ENCODE data around the gene OGFOD3.
A peak's percentile ranks its signal among the peaks of the same experiment; 100 is the strongest.

Gene OGFOD3

GRCh38 chr17:82394278-82394677, 24.1 kb downstream of the OGFOD3 start:
- TF ChIP-seq RAD21 (IDR thresholded peaks at IDR 0.05; ENCODE audit: low read depth) (no peak), MAX (IDR thresholded peaks at IDR 0.05) (peak; percentile 36; the same call in 1 of the 2 replicates), ZBTB7A (IDR thresholded peaks at IDR 0.05; ENCODE audit: low read depth) (no peak), REST (IDR thresholded peaks at IDR 0.05; ENCODE audit: low read depth) (no peak), TEAD4 (IDR thresholded peaks at IDR 0.05) (peak; percentile 55), YY1 (IDR thresholded peaks at IDR 0.05; ENCODE audit: low read depth) (no peak), EP300 (IDR thresholded peaks at IDR 0.05; ENCODE audit: borderline replicate concordance) (peak; percentile 79; the same call in 1 of the 2 replicates), FOXM1 (IDR thresholded peaks at IDR 0.05; ENCODE audit: borderline replicate concordance, low read depth) (no peak), TAF1 (IDR thresholded peaks at IDR 0.05; ENCODE audit: low read depth) (no peak), USF1 (IDR thresholded peaks at IDR 0.05) (no peak), NFIC (IDR thresholded peaks at IDR 0.05) (peak; percentile 69), CEBPB (IDR thresholded peaks at IDR 0.05) (no peak), EGR1 (IDR thresholded peaks at IDR 0.05) (no peak), TCF12 (IDR thresholded peaks at IDR 0.05; ENCODE audit: low read depth) (peak; percentile 83), CREB1 (IDR thresholded peaks at IDR 0.05; ENCODE audit: low read depth) (no peak)

GRCh38 chr17:82392941-82393340, 25.4 kb downstream of the OGFOD3 start:
- TF ChIP-seq CREB1 (IDR thresholded peaks at IDR 0.05; ENCODE audit: low read depth) (no peak), TCF12 (IDR thresholded peaks at IDR 0.05; ENCODE audit: low read depth) (no peak), ZBTB7A (IDR thresholded peaks at IDR 0.05; ENCODE audit: low read depth) (no peak), RAD21 (IDR thresholded peaks at IDR 0.05; ENCODE audit: low read depth) (no peak), TEAD4 (IDR thresholded peaks at IDR 0.05) (no peak), NFIC (IDR thresholded peaks at IDR 0.05) (no peak), EP300 (IDR thresholded peaks at IDR 0.05; ENCODE audit: borderline replicate concordance) (no peak), YY1 (IDR thresholded peaks at IDR 0.05; ENCODE audit: low read depth) (no peak), REST (IDR thresholded peaks at IDR 0.05; ENCODE audit: low read depth) (no peak), MAX (IDR thresholded peaks at IDR 0.05) (no peak), CEBPB (IDR thresholded peaks at IDR 0.05) (no peak), USF1 (IDR thresholded peaks at IDR 0.05) (no peak), TAF1 (IDR thresholded peaks at IDR 0.05; ENCODE audit: low read depth) (no peak), FOXM1 (IDR thresholded peaks at IDR 0.05; ENCODE audit: borderline replicate concordance, low read depth) (no peak), EGR1 (IDR thresholded peaks at IDR 0.05) (no peak)

GRCh38 chr17:82392209-82392920, 26.0 kb downstream of the OGFOD3 start:
- TF ChIP-seq USF1 (IDR thresholded peaks at IDR 0.05), result no peak
- TF ChIP-seq RAD21 (IDR thresholded peaks at IDR 0.05; ENCODE audit: low read depth), result no peak
- no peak for TF ChIP-seq FOXM1 (IDR thresholded peaks at IDR 0.05; ENCODE audit: borderline replicate concordance, low read depth)
- TF ChIP-seq TEAD4 (IDR thresholded peaks at IDR 0.05), result no peak
- no peak for TF ChIP-seq REST (IDR thresholded peaks at IDR 0.05; ENCODE audit: low read depth)
- TF ChIP-seq EP300 (IDR thresholded peaks at IDR 0.05; ENCODE audit: borderline replicate concordance), result no peak
- no peak for TF ChIP-seq EGR1 (IDR thresholded peaks at IDR 0.05)

Measured in Ishikawa (cell line).